HUES48 (cell line): ENCODE results near the gene FAM120AOS.
A peak's percentile ranks its signal among the peaks of the same experiment; 100 is the strongest.

Source experiments
- H3K27ac ChIP-seq: one replicate; pipeline ENCODE4 v1.7.0; 2013; ENCODE audit warnings: low read depth, low read length, inconsistent platforms
- H3K27me3 ChIP-seq: 2 replicates; pipeline ENCODE4 v1.6.1; 2013; ENCODE audit warnings: mild to moderate bottlenecking, low read length; ENCODE audit not compliant: control insufficient read depth, insufficient read depth
- H3K36me3 ChIP-seq: 2 replicates; pipeline ENCODE4 v1.6.1; 2013; ENCODE audit warnings: low read length; ENCODE audit not compliant: control insufficient read depth, insufficient read depth
- H3K4me1 ChIP-seq: 2 replicates; pipeline ENCODE4 v1.6.1; 2013; ENCODE audit warnings: mild to moderate bottlenecking, low read length; ENCODE audit not compliant: control insufficient read depth, insufficient read depth
- H3K4me3 ChIP-seq: 2 replicates; pipeline ENCODE4 v1.5.1; 2013; ENCODE audit warnings: mild to moderate bottlenecking, low read depth, low read length
- H3K9ac ChIP-seq: 2 replicates; pipeline ENCODE4 v1.6.1; 2013; ENCODE audit warnings: mild to moderate bottlenecking, low read depth, low read length, moderate library complexity
- H3K9me3 ChIP-seq: 2 replicates; pipeline ENCODE4 v1.6.1; 2013; ENCODE audit warnings: low read length; ENCODE audit not compliant: control insufficient read depth, insufficient read depth

Gene FAM120AOS

GRCh38 chr9:93467462-93467861 is 14.1 kb upstream of the FAM120AOS start:
- Histone ChIP-seq H3K27me3 (no peaks in the 10 kb centered on the region), H3K9ac (no peak overlapping the region), H3K4me1 (peaks cover 50% of the 10 kb centered on the region), H3K36me3 (peaks cover 9% of the 10 kb centered on the region), H3K4me3 (no peak overlapping the region), H3K27ac (no peak overlapping the region), H3K9me3 (no peaks in the 10 kb centered on the region)

- Histone ChIP-seq H3K4me1 (peaks cover 50% of the 10 kb centered on the region), H3K4me3 (no peak overlapping the region), H3K9ac (no peak overlapping the region), H3K36me3 (peaks cover 8% of the 10 kb centered on the region), H3K27ac (no peak overlapping the region), H3K27me3 (no peaks in the 10 kb centered on the region), H3K9me3 (no peaks in the 10 kb centered on the region)
These were observed 13.7 kb upstream of the FAM120AOS start for GRCh38 chr9:93467062-93467416.

GRCh38 chr9:93466416-93467061 is 13.2 kb upstream of the FAM120AOS start:
- Histone ChIP-seq H3K4me3 (no peak overlapping the region), H3K9ac (no peak overlapping the region), H3K9me3 (no peaks in the 10 kb centered on the region), H3K27ac (no peak overlapping the region), H3K27me3 (no peaks in the 10 kb centered on the region), H3K4me1 (peaks cover 50% of the 10 kb centered on the region), H3K36me3 (peaks cover 7% of the 10 kb centered on the region)

- Histone ChIP-seq H3K9me3 (no peaks in the 10 kb centered on the region), H3K27ac (no peak overlapping the region), H3K9ac (no peak overlapping the region), H3K27me3 (no peaks in the 10 kb centered on the region), H3K36me3 (no peaks in the 10 kb centered on the region), H3K4me1 (peaks cover 53% of the 10 kb centered on the region), H3K4me3 (no peak overlapping the region)
These were observed 12.5 kb upstream of the FAM120AOS start for GRCh38 chr9:93465855-93466254.

DNA sequence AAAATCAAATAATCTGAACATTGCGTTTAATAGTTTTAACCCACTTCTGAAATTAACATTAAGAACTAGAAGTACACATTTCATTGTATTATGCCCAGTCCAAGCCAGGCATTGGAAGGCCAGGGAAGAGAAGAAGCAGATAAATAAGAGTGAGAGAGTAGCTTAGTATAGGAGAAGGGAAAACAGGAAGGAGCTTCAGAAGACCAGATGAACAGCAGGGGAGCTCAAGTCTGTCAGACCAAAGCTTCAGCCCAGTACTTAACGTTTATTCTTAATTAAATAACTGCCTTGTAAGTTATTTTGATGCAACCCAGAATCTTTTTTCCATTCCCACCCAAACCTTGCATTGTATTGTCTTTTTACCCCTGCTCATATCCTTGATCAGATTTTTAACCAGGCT is 11.5 kb upstream of the FAM120AOS start:
- H3K9me3 ChIP-seq: no peaks in the 10 kb centered on the region
- peaks cover 57% of the 10 kb centered on the region for H3K4me1 ChIP-seq
- no peak overlapping the region for H3K9ac ChIP-seq
- H3K27me3 ChIP-seq: no peaks in the 10 kb centered on the region
- no peaks in the 10 kb centered on the region for H3K36me3 ChIP-seq
- peak overlapping the region; percentile 75 for H3K27ac ChIP-seq
- no peak overlapping the region for H3K4me3 ChIP-seq

DNA sequence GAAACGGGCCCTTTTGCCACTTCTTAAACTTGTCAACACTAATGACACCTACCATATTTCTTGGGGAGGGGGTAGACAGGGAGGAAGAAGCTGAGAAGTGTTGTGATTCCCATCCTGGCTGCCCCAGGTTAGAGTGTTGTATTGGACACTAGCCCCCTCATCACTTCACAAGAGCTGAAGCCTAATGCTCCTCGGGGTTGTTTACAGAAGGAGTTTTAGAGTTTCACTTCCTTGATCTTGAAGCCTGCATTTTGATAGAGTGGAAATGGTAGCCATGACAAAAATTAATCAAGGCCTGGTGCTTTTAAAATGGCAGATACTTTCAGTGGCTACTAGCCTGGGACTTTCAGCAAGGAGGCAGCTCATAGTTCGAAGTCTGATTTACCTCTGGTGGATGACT is 11.0 kb upstream of the FAM120AOS start:
- no peak overlapping the region for H3K4me3 ChIP-seq
- H3K27me3 ChIP-seq: no peaks in the 10 kb centered on the region
- H3K36me3 ChIP-seq: no peaks in the 10 kb centered on the region
- no peak overlapping the region for H3K9ac ChIP-seq
- peaks cover 57% of the 10 kb centered on the region for H3K4me1 ChIP-seq
- H3K27ac ChIP-seq: peak overlapping the region; percentile 75
- H3K9me3 ChIP-seq: no peaks in the 10 kb centered on the region

GRCh38 chr9:93463638-93464248 is 10.4 kb upstream of the FAM120AOS start:
- no peaks in the 10 kb centered on the region for H3K9me3 ChIP-seq
- no peaks in the 10 kb centered on the region for H3K36me3 ChIP-seq
- peaks cover 58% of the 10 kb centered on the region for H3K4me1 ChIP-seq
- H3K4me3 ChIP-seq: no peak overlapping the region
- no peak overlapping the region for H3K9ac ChIP-seq
- H3K27me3 ChIP-seq: no peaks in the 10 kb centered on the region
- peak overlapping the region; percentile 75 for H3K27ac ChIP-seq

DNA sequence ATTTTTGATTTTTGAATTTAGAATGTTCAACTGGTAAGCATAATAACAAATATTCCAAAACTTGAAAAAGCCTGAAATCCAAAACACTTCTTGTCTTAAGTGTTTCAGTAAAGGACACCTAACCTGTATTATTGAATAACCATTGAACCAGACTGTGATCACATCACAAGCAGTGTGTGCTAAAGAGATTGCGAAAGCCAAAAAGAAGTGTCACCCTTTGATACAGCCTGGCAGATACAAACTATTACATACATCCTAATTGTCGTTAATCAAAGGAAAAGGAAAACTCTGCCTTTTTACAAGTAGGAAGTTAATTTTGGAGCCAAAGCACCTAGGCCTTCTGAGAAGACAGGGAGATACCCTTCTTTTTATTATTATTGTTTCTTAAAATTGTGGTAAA is 8.4 kb upstream of the FAM120AOS start:
- Histone ChIP-seq H3K4me3 (no peak overlapping the region), H3K36me3 (no peaks in the 10 kb centered on the region), H3K9me3 (no peaks in the 10 kb centered on the region), H3K9ac (no peak overlapping the region), H3K27ac (no peak overlapping the region), H3K4me1 (peaks cover 51% of the 10 kb centered on the region), H3K27me3 (no peaks in the 10 kb centered on the region)

DNA sequence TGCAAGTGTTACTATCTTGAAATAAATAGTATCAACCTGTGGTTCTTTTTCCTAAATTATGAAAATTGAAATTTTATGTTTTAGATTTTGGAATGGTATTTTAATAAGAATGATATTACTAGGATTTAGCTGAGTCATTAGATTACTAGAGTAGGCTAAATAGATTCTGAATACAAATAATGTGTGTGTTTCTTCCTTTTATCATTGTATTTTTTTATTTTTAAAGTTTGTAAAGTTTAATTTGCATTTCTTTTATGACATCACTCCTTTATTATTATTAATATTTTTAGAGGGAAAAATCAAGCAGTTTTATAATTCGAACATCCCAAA is 8.0 kb upstream of the FAM120AOS start:
- Histone ChIP-seq H3K27ac (no peak overlapping the region), H3K4me3 (no peak overlapping the region), H3K27me3 (no peaks in the 10 kb centered on the region), H3K9ac (no peak overlapping the region), H3K36me3 (no peaks in the 10 kb centered on the region), H3K4me1 (peaks cover 47% of the 10 kb centered on the region), H3K9me3 (no peaks in the 10 kb centered on the region)

DNA sequence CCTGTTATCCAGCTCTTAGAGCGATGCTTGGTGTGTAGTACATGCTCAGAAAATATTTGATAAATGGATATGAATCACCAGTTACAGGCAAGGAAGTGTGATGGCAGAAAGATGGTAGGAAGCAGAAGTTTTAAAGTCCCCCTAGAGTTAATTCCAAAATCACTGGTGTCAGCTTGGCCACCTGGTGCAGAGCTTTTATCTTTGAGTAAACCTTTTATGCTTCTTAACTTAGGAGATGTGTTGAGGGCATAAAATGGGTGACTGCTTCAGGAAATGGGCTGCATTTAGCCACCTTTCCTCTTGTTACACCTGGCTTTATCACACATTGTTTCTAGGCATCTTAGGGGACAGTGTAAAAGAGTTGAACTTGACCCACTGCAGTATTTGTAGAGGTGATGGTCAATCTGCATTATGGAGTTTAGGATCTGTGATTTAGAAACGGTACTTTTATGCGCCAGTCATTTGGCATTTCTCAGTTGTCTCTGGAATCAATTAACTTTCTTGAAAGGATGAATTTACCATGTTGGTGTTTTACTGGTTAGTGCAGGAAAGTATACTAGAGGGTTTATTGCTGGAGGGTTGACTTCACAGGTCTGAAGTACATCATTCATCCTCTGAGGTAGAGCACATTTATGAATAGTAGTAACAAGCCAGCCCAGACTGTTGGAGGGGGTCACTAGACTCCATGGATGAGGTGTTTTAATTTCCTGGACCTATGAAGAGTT is 7.5 kb upstream of the FAM120AOS start:
- H3K4me1 ChIP-seq: peaks cover 44% of the 10 kb centered on the region
- no peaks in the 10 kb centered on the region for H3K9me3 ChIP-seq
- H3K9ac ChIP-seq: no peak overlapping the region
- no peak overlapping the region for H3K4me3 ChIP-seq
- no peak overlapping the region for H3K27ac ChIP-seq
- H3K36me3 ChIP-seq: no peaks in the 10 kb centered on the region
- no peaks in the 10 kb centered on the region for H3K27me3 ChIP-seq

DNA sequence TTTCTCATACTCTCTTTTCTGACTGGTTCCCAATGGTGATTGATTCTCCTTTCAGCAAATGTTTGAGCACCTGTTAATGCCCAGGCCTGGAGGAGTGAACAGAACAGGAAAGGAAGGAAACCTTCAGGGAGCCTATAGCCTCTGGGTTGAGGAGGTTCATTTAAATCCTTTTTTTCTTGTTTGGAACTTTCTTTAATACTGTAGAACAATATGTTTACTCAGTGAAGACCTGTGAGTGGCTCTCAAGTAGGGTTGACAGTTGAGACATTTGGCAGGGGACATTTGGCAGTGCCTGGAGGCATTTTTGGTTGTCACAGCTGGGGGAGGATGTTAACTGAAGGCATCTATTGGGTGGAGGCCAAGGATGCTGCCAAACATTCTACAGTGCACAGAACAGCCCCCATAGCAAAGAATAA is 6.1 kb upstream of the FAM120AOS start:
- no peaks in the 10 kb centered on the region; the same call in 1 of the 2 replicates for H3K36me3 ChIP-seq
- H3K27ac ChIP-seq: no peak overlapping the region
- H3K27me3 ChIP-seq: no peaks in the 10 kb centered on the region
- no peak overlapping the region for H3K4me3 ChIP-seq
- H3K4me1 ChIP-seq: peaks cover 39% of the 10 kb centered on the region
- no peaks in the 10 kb centered on the region for H3K9me3 ChIP-seq
- H3K9ac ChIP-seq: no peak overlapping the region
